Mammary epithelial cell (primary cell): ENCODE results near the gene CYP2D6.

Source experiments
- EZH2 ChIP-seq: IDR thresholded peaks from 2 replicates; pipeline ENCODE4 v1.6.1; 2012; ENCODE audit warnings: low read length, inconsistent platforms, borderline replicate concordance
- TF ChIP-seq, protein P1 (sequence below), 2 donors: IDR thresholded peaks in 1 of 2; conservative IDR thresholded peaks in 1 of 2; 2 replicates each; pipeline ENCODE4 v1.5.1; 2011 to 2012; ENCODE audit warnings: inconsistent platforms in 2 of 2, low read length in 2 of 2, mild to moderate bottlenecking in 2 of 2, control low read depth in 1 of 2, low read depth in 1 of 2; ENCODE audit not compliant: insufficient read depth in 1 of 2; ENCODE audit errors: extremely low read depth in 1 of 2

GRCh38 chr22:42077486-42078125, 53.0 kb downstream of the CYP2D6 start:
- TF ChIP-seq, protein P1, sequence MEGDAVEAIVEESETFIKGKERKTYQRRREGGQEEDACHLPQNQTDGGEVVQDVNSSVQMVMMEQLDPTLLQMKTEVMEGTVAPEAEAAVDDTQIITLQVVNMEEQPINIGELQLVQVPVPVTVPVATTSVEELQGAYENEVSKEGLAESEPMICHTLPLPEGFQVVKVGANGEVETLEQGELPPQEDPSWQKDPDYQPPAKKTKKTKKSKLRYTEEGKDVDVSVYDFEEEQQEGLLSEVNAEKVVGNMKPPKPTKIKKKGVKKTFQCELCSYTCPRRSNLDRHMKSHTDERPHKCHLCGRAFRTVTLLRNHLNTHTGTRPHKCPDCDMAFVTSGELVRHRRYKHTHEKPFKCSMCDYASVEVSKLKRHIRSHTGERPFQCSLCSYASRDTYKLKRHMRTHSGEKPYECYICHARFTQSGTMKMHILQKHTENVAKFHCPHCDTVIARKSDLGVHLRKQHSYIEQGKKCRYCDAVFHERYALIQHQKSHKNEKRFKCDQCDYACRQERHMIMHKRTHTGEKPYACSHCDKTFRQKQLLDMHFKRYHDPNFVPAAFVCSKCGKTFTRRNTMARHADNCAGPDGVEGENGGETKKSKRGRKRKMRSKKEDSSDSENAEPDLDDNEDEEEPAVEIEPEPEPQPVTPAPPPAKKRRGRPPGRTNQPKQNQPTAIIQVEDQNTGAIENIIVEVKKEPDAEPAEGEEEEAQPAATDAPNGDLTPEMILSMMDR (conservative IDR thresholded peaks at IDR 0.05 in 1 of 2, IDR thresholded peaks at IDR 0.05 in 1 of 2; ENCODE audit: extremely low read depth in 1 of 2, insufficient read depth in 1 of 2, low read depth in 1 of 2, low read length in 2 of 2) = no peak
- no peak for TF ChIP-seq EZH2
